Left forelimb (tissue), 1 donor: Measurements from ENCODE around the gene PSMD13.

Experiments
- DNase-seq: peaks from one replicate; pipeline ENCODE4 v3.0.0-alpha.2; 2018; ENCODE audit warnings: low spot score

PSMD13 gene

DNA sequence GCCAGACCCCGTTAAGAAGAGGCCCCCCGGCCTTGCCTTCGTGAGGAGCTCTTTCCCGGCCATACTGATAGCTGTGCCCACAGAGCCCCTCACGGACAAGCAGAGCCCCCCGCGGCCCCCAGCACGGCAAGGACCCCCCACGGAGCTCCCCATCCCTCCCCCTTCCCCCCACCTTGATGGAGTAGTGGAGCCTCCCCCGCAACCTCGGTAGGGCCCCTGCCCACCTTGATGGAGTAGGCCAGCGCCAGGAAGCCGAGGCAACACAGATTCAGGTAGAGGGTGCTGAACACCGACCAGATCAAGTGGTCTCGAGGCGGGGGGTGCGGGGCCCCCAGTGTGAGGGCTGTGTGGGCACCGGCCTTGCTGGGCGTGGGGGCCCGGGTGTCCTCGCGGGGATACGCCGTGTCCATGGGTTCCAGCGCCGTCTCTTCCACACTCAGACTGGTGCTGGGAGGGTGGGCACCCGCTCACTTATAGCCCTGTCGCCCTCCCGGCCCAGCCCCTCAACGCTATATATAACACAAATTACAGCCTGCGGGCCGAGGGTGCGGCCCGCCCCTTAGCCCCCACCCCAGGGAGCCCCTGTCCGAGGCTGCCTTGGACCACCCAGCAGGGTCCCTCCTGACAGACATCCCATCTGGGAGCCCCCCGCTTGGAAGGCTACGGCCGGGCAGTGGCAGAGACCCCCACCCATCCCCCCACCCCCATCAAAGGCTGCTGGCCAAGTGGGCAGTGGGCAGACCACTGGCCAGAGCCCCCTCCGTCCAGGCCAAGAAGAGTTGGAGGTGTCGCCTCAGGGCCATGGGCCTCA, 62.5 kb downstream of the PSMD13 start, which contains the start of gene IFITM5:
IFITM5 (minus strand) TSS at position 446 of the 811 bp plus-strand sequence; CDS start at position 410, 36 bp downstream.
- no peak for DNase-seq

DNA sequence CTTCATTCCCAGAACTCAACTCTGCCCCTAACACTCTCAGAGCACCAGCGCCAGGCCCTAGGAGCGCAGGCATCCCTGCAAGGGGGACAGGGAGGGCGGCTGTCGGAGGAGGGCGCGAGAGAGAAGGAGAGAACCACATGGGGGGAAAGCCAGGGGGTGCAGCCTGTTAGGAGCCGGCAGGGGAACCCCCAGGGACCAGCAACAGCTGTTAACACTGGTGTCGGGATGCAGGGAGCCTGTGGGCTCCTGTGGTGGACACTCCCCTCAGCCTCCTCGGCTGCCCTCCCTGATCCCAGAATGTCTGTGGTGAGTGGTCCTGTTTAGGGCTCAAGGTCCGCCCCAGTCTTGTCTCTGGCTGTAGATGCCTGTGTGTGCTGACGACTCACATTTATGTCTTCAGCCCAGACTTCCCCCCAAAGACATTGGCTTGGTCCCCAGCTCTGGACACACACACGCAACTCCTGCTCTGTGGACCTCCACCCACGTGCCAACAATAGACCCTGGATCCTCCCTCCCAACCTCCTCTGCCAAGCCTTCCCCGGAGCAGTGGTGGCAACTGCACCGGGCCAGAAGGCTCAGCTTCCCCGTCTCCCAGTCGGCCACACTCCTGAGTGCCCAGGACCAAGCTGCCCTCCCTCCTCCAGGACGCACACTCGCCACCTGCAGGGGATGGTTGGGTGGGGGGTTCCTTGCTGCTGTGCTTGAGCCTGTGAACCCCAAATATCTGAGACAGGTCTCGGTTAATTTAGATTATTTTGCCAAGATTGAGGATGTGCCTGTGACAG, 63.4 kb downstream of the PSMD13 start:
- no peak for DNase-seq
